ENCODE data around the gene TEX44. TPM values are rescaled to one million over a fixed set of nuclear protein-coding genes. Genes with fewer than 3 reads are reported as not detected.

TEX44 gene
- polyA plus RNA-seq, 1 donor from 2014 or later = not detected

DNA sequence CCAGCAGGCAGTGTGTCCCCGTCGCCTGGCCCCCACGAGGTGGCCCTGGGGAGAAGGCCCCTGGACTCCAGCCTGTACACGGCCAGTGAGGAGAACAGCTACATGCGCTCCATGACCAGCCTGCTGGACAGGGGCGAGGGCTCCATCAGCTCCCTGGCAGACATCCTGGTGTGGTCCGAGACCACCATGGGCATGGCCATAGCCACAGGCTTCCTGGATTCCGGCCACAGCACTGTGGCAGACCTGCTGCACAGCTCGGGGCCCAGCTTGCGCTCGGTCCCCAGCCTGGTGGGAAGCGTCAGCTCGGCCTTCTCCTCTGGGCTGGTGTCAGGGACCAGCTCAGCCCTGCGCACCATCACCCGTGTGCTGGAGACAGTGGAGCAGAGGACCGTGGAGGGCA lies 1.0 kb downstream of the TEX44 start:
- Histone ChIP-seq H3K9me3 (ENCODE audit: low read length) (no peaks in the 10 kb centered on the region), H2AFZ (ENCODE audit: low read depth, low read length) (no peak overlapping the region), H3F3A (ENCODE audit: insufficient read depth, low read length, poor library complexity, severe bottlenecking) (no peaks in the 10 kb centered on the region), H3K9me2 (ENCODE audit: insufficient read depth, low read length) (no peaks in the 10 kb centered on the region), H3K36me3 (ENCODE audit: insufficient read depth, low read length) (no peaks in the 10 kb centered on the region), H3K27ac (ENCODE audit: low read length) (no peak overlapping the region), H4K20me1 (ENCODE audit: insufficient read depth) (no peaks in the 10 kb centered on the region), H3K4me2 (ENCODE audit: low read length) (no peak overlapping the region), H3K9ac (ENCODE audit: low read length) (no peak overlapping the region), H3K27me3 (ENCODE audit: insufficient read depth, low read depth, low read length) (no peaks in the 10 kb centered on the region), H3K4me3 (ENCODE audit: low read length) (no peak overlapping the region), H3K79me2 (replicated peaks; ENCODE audit: insufficient read depth, low read length) (no peaks in the 10 kb centered on the region)
- no peak for TF ChIP-seq MXI1 (conservative IDR thresholded peaks at IDR 0.05; ENCODE audit: poor library complexity, severe bottlenecking)

GRCh38 chr2:231597014-231597611 lies 4.4 kb downstream of the TEX44 start:
- Histone ChIP-seq H3K4me3 (ENCODE audit: low read length) (no peak overlapping the region), H3K27ac (ENCODE audit: low read length) (no peak overlapping the region), H3K4me2 (ENCODE audit: low read length) (no peak overlapping the region), H3F3A (ENCODE audit: insufficient read depth, low read length, poor library complexity, severe bottlenecking) (no peaks in the 10 kb centered on the region), H4K20me1 (ENCODE audit: insufficient read depth) (no peaks in the 10 kb centered on the region), H3K36me3 (ENCODE audit: insufficient read depth, low read length) (no peaks in the 10 kb centered on the region), H3K9me2 (ENCODE audit: insufficient read depth, low read length) (no peaks in the 10 kb centered on the region), H2AFZ (ENCODE audit: low read depth, low read length) (no peak overlapping the region), H3K27me3 (ENCODE audit: insufficient read depth, low read depth, low read length) (no peaks in the 10 kb centered on the region), H3K9me3 (ENCODE audit: low read length) (no peaks in the 10 kb centered on the region), H3K79me2 (replicated peaks; ENCODE audit: insufficient read depth, low read length) (no peaks in the 10 kb centered on the region), H3K9ac (ENCODE audit: low read length) (no peak overlapping the region)
- TF ChIP-seq SMC3 (conservative IDR thresholded peaks at IDR 0.05; ENCODE audit: poor library complexity) = no peak

DNA sequence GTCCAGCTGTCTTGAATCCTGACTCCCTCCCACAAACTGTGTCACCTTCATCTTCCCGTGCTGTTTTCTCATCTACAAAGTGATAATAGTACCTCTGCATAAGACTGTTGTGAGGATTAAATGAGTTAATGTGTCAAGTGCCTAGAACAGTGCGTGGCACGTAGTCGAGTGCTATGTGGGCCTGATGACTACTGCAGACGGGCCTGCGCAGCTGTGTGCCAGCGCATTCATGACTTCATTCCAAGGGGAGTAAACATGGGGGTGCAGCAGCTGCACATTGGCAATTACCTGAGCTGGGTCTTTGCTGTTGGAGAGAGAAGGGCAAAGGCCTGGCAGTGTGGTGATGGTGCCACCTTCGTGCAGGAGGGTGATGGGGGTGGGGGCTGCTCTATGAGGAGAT lies 5.0 kb downstream of the TEX44 start:
- Histone ChIP-seq H3K27me3 (ENCODE audit: insufficient read depth, low read depth, low read length) (no peaks in the 10 kb centered on the region), H3K36me3 (ENCODE audit: insufficient read depth, low read length) (no peaks in the 10 kb centered on the region), H3K9me3 (ENCODE audit: low read length) (no peaks in the 10 kb centered on the region), H3K9me2 (ENCODE audit: insufficient read depth, low read length) (no peaks in the 10 kb centered on the region), H3K9ac (ENCODE audit: low read length) (no peak overlapping the region), H3K79me2 (replicated peaks; ENCODE audit: insufficient read depth, low read length) (no peaks in the 10 kb centered on the region), H3F3A (ENCODE audit: insufficient read depth, low read length, poor library complexity, severe bottlenecking) (no peaks in the 10 kb centered on the region), H3K4me3 (ENCODE audit: low read length) (no peak overlapping the region), H2AFZ (ENCODE audit: low read depth, low read length) (no peak overlapping the region), H3K4me2 (ENCODE audit: low read length) (no peak overlapping the region), H4K20me1 (ENCODE audit: insufficient read depth) (no peaks in the 10 kb centered on the region), H3K27ac (ENCODE audit: low read length) (no peak overlapping the region)
- TF ChIP-seq, protein P1, sequence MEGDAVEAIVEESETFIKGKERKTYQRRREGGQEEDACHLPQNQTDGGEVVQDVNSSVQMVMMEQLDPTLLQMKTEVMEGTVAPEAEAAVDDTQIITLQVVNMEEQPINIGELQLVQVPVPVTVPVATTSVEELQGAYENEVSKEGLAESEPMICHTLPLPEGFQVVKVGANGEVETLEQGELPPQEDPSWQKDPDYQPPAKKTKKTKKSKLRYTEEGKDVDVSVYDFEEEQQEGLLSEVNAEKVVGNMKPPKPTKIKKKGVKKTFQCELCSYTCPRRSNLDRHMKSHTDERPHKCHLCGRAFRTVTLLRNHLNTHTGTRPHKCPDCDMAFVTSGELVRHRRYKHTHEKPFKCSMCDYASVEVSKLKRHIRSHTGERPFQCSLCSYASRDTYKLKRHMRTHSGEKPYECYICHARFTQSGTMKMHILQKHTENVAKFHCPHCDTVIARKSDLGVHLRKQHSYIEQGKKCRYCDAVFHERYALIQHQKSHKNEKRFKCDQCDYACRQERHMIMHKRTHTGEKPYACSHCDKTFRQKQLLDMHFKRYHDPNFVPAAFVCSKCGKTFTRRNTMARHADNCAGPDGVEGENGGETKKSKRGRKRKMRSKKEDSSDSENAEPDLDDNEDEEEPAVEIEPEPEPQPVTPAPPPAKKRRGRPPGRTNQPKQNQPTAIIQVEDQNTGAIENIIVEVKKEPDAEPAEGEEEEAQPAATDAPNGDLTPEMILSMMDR (IDR thresholded peaks at IDR 0.05; ENCODE audit: poor library complexity, severe bottlenecking) = no peak
- TF ChIP-seq REST (IDR thresholded peaks at IDR 0.05; ENCODE audit: borderline replicate concordance) = no peak

All from neural cell (in vitro differentiated cells).